CD1c-positive myeloid dendritic cell (primary cell): ENCODE measurements around the gene FAM219B.
A peak's percentile ranks its signal among the peaks of the same experiment; 100 is the strongest.
"Not testable (repeated sequence)": the region's sequence is repeated elsewhere in the genome, so short reads cannot be mapped to it uniquely, and the experiment has no call there.

ENCODE experiments used
- DNase-seq: peaks from one replicate; pipeline ENCODE4 v3.0.0-alpha.2; 2016; ENCODE audit errors: extremely low spot score

The FAM219B gene

GRCh38 chr15:74906450-74907162 lies at the start of gene FAM219B:
FAM219B (minus strand) TSS chr15:74906851; CDS start chr15:74906800, 51 bp downstream.
- DNase-seq, result peak; percentile 96

GRCh38 chr15:74955796-74956647 lies 49.4 kb upstream of the FAM219B start:
- peak; percentile 83 for DNase-seq

- no peak for DNase-seq
These were observed 48.4 kb upstream of the FAM219B start for GRCh38 chr15:74955017-74955416.

GRCh38 chr15:74954515-74954914 lies 47.9 kb upstream of the FAM219B start:
- no peak for DNase-seq

GRCh38 chr15:74951006-74951405 lies 44.4 kb upstream of the FAM219B start:
- DNase-seq, result no peak

- peak; percentile 86 for DNase-seq
These were observed 43.6 kb upstream of the FAM219B start for GRCh38 chr15:74950078-74950908.

- DNase-seq, result peak; percentile 99
These were observed 31.1 kb upstream of the FAM219B start, which contains the start of gene COX5A for GRCh38 chr15:74937590-74938371. COX5A (minus strand) TSS chr15:74938073; CDS start chr15:74938014, 59 bp downstream.

- DNase-seq, result no peak
These were observed 30.6 kb upstream of the FAM219B start for GRCh38 chr15:74937272-74937589.

GRCh38 chr15:74935193-74935592 lies 28.5 kb upstream of the FAM219B start:
- not testable (repeated sequence) for DNase-seq

GRCh38 chr15:74933573-74933972 lies 26.9 kb upstream of the FAM219B start:
- DNase-seq, result no peak

- DNase-seq, result no peak
These were observed 22.1 kb upstream of the FAM219B start for GRCh38 chr15:74928771-74929198.

GRCh38 chr15:74924525-74924924 lies 17.9 kb upstream of the FAM219B start:
- no peak for DNase-seq

- DNase-seq, result peak; percentile 13
These were observed 13.8 kb upstream of the FAM219B start for GRCh38 chr15:74920456-74920855.

GRCh38 chr15:74917676-74918075 lies 11.0 kb upstream of the FAM219B start:
- DNase-seq, result no peak

- not testable (repeated sequence) for DNase-seq
These were observed 7.1 kb upstream of the FAM219B start for GRCh38 chr15:74913799-74914198.

GRCh38 chr15:74913041-74913440 lies 6.4 kb upstream of the FAM219B start:
- DNase-seq, result no peak

- DNase-seq, result no peak
These were observed 2.0 kb upstream of the FAM219B start for GRCh38 chr15:74908635-74909034.

- DNase-seq, result no peak
These were observed 666 bp upstream of the FAM219B start for GRCh38 chr15:74907163-74907870.

GRCh38 chr15:74906067-74906449 lies 593 bp downstream of the FAM219B start:
- peak; percentile 33 for DNase-seq

- DNase-seq, result no peak
These were observed 2.4 kb downstream of the FAM219B start for GRCh38 chr15:74904190-74904805.
